GM23338 (cell line): ENCODE results near the gene EP400. TPM values are rescaled to one million over a fixed set of nuclear protein-coding genes. Genes with fewer than 3 reads are reported as not detected.

Source experiments
- ATAC-seq: fragments of 200-7000 bp; cut with Tn5 transposase; 3 replicates; pipeline ENCODE4 v1.9.1; 2020
- DNase-seq: peaks from one replicate; pipeline ENCODE4 v3.0.0-alpha.2; 2015; ENCODE audit warnings: low spot score
- H2AFZ ChIP-seq: fragments of 200-600 bp; sonication (generic); 2 replicates; pipeline ENCODE4 v1.8.0; 2016; ENCODE audit warnings: antibody characterized with exemption, mild to moderate bottlenecking, moderate library complexity
- H3F3A ChIP-seq: fragments of 200-600 bp; sonication (generic); replicated peaks from 2 replicates; pipeline ENCODE4 v1.8.0; 2017; ENCODE audit warnings: antibody characterized with exemption, mixed run types, low read depth
- H3K27ac ChIP-seq: fragments of 200-600 bp; sonication (generic); 2 replicates; pipeline ENCODE4 v1.6.1; 2016; ENCODE audit warnings: low read depth
- H3K27me3 ChIP-seq: fragments of 200-600 bp; sonication (generic); 2 replicates; pipeline ENCODE4 v1.8.0; 2016; ENCODE audit warnings: mild to moderate bottlenecking, mixed run types, moderate library complexity; ENCODE audit not compliant: insufficient read depth
- H3K36me3 ChIP-seq: fragments of 200-600 bp; sonication (generic); 2 replicates; pipeline ENCODE4 v1.8.0; 2016; ENCODE audit warnings: mild to moderate bottlenecking; ENCODE audit not compliant: insufficient read depth
- H3K4me1 ChIP-seq: fragments of 200-600 bp; sonication (generic); 2 replicates; pipeline ENCODE4 v1.8.0; 2016; ENCODE audit warnings: mild to moderate bottlenecking, moderate library complexity; ENCODE audit not compliant: insufficient read depth
- H3K4me2 ChIP-seq: fragments of 200-600 bp; sonication (generic); 2 replicates; pipeline ENCODE4 v1.7.1; 2017; ENCODE audit warnings: mixed run types
- H3K4me3 ChIP-seq: fragments of 200-600 bp; sonication (generic); 2 replicates; pipeline ENCODE4 v1.6.1; 2016; ENCODE audit warnings: mixed run types
- H3K79me2 ChIP-seq: fragments of 200-600 bp; sonication (generic); replicated peaks from 2 replicates; pipeline ENCODE4 v1.8.0; 2017; ENCODE audit warnings: mild to moderate bottlenecking; ENCODE audit not compliant: insufficient read depth
- H3K9me2 ChIP-seq: fragments of 200-600 bp; sonication (generic); 2 replicates; pipeline ENCODE4 v1.8.0; 2017; ENCODE audit not compliant: insufficient read depth
- H4K20me1 ChIP-seq: fragments of 200-600 bp; sonication (generic); replicated peaks from 2 replicates; pipeline ENCODE4 v1.8.0; 2017; ENCODE audit warnings: mild to moderate bottlenecking; ENCODE audit not compliant: insufficient read depth
- H3K27ac Mint-ChIP-seq: 2 replicates; pipeline ENCODE4 v1.8.0; 2020; ENCODE audit warnings: inconsistent platforms, mild to moderate bottlenecking, moderate library complexity, mixed read lengths
- H3K27me3 Mint-ChIP-seq: 3 replicates; pipeline ENCODE4 v1.8.0; 2022; ENCODE audit warnings: low read depth, mild to moderate bottlenecking, moderate library complexity, mixed read lengths, inconsistent platforms; ENCODE audit not compliant: insufficient read depth, poor library complexity
- H3K36me3 Mint-ChIP-seq: 3 replicates; pipeline ENCODE4 v1.8.0; 2021; ENCODE audit warnings: low read depth, mild to moderate bottlenecking, inconsistent platforms, moderate library complexity, mixed read lengths
- H3K4me1 Mint-ChIP-seq: 3 replicates; pipeline ENCODE4 v1.8.0; 2020; ENCODE audit warnings: mild to moderate bottlenecking, inconsistent platforms, mixed read lengths
- H3K4me3 Mint-ChIP-seq: 3 replicates; pipeline ENCODE4 v1.8.0; 2021; ENCODE audit warnings: moderate library complexity, mild to moderate bottlenecking, inconsistent platforms, mixed read lengths
- H3K9me3 Mint-ChIP-seq: 3 replicates; pipeline ENCODE4 v1.8.0; 2020; ENCODE audit warnings: moderate library complexity, mild to moderate bottlenecking, inconsistent platforms, mixed read lengths
- ETS1 ChIP-seq: IDR thresholded peaks from 2 replicates; pipeline ENCODE4 v1.6.1; 2016; ENCODE audit warnings: antibody characterized with exemption
- EZH2 ChIP-seq: fragments of 200-600 bp; sonication (generic); IDR thresholded peaks from one replicate; pipeline ENCODE4 v1.8.0; 2017; ENCODE audit warnings: antibody characterized with exemption, mild to moderate bottlenecking, low read depth; ENCODE audit not compliant: unreplicated experiment
- JUNB ChIP-seq: IDR thresholded peaks from one replicate; pipeline ENCODE4 v1.6.1; 2016; ENCODE audit warnings: antibody characterized with exemption; ENCODE audit not compliant: unreplicated experiment
- POLR2AphosphoS5 ChIP-seq: IDR thresholded peaks from 2 replicates; pipeline ENCODE4 v1.6.1; 2016; ENCODE audit warnings: antibody characterized with exemption, low read depth
- REST ChIP-seq: IDR thresholded peaks from one replicate; pipeline ENCODE4 v1.6.1; 2018; ENCODE audit warnings: antibody characterized with exemption; ENCODE audit not compliant: unreplicated experiment
- STAT1 ChIP-seq: IDR thresholded peaks from one replicate; pipeline ENCODE4 v1.6.1; 2016; ENCODE audit warnings: antibody characterized with exemption; ENCODE audit not compliant: unreplicated experiment
- ZNF114 ChIP-seq: fragments of 250-450 bp; sonication (Bioruptor Pico); IDR thresholded peaks from 2 replicates; pipeline ENCODE4 v1.5.0; 2020; ENCODE audit warnings: mild to moderate bottlenecking, moderate library complexity
- ZNF462 ChIP-seq: fragments of 250-450 bp; sonication (Bioruptor Pico); IDR thresholded peaks from 2 replicates; pipeline ENCODE4 v1.5.0; 2020; ENCODE audit warnings: mild to moderate bottlenecking, moderate library complexity
- polyA plus RNA-seq: library from polyadenylated mRNA; unstranded; fragments of >200 nt; fragmentation: Nextera tagmentation; extraction: Ambion mirVana; gene quantifications from 2 replicates; pipeline ENCODE4 v1.2.1, GENCODE V29; 2016
- total RNA-seq: library from RNA; depleted of rRNA; stranded (reverse); fragments of >200 nt; shearing (Covaris generic); gene quantifications from 2 replicates; pipeline ENCODE4 v1.2.3, GENCODE V29; 2014
- TF ChIP-seq, protein P1 (sequence below), 2 experiments: fragments of 200-600 bp in 1 of 2; sonication (generic) in 1 of 2; conservative IDR thresholded peaks; 2 replicates each; pipeline versions ENCODE4 v1.5.1 to v1.6.1; 2016 to 2017; ENCODE audit warnings: antibody characterized with exemption in 2 of 2, low read depth in 2 of 2, mild to moderate bottlenecking in 2 of 2, moderate library complexity in 1 of 2

EP400 gene
- total and polyA plus RNA-seq, 2 experiments from 2014 or later, result 26.3 to 57.2 TPM

DNA sequence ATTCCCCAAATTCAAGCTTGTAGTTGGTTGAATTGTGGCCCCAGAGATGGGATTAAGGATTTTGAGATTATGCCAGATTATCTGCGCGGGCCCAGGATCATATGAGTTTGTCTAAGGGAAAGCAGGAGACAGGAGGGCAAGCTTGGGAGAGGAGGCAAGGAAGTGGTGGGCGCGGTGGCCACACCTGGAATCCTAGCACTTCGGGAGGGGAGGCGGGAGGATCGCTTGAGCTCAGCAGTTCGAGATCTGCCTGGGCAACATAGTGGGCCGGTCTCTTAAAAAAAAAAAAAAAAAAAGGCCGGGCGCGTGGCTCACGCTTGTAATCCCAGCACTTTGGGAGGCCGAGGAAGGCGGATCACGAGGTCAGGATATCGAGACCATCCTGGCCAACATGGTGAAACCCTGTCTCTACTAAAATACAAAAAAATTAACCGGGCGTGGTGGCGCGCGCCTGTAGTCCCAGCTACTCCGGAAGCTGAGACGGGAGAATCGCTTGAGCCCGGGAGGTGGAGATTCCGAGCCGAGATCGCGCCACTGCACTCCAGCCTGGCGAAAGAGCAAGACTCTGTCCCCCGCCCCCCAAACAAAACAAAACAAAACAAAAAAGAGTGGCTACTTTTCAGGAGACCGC, 21.5 kb upstream of the EP400 start (continued):
- TF ChIP-seq ETS1 (no peak), STAT1 (no peak), EZH2 (no peak), REST (no peak)
- TF ChIP-seq, protein P1, sequence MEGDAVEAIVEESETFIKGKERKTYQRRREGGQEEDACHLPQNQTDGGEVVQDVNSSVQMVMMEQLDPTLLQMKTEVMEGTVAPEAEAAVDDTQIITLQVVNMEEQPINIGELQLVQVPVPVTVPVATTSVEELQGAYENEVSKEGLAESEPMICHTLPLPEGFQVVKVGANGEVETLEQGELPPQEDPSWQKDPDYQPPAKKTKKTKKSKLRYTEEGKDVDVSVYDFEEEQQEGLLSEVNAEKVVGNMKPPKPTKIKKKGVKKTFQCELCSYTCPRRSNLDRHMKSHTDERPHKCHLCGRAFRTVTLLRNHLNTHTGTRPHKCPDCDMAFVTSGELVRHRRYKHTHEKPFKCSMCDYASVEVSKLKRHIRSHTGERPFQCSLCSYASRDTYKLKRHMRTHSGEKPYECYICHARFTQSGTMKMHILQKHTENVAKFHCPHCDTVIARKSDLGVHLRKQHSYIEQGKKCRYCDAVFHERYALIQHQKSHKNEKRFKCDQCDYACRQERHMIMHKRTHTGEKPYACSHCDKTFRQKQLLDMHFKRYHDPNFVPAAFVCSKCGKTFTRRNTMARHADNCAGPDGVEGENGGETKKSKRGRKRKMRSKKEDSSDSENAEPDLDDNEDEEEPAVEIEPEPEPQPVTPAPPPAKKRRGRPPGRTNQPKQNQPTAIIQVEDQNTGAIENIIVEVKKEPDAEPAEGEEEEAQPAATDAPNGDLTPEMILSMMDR (conservative IDR thresholded peaks at IDR 0.05; ENCODE audit: low read depth in 2 of 2), result no peak

GRCh38 chr12:131928711-131929580, 20.8 kb upstream of the EP400 start, which contains the start of gene PUS1:
Gene PUS1 (plus strand): TSS chr12:131929276. CDS start chr12:131929723, 447 bp downstream.
- Histone ChIP-seq H3K4me1 (peaks cover 9% of the 10 kb centered on the region), H4K20me1 (peaks cover 4% of the 10 kb centered on the region; the same call in 1 of the 2 replicates), H3K27me3 (no peaks in the 10 kb centered on the region), H3K79me2 (peaks cover 25% of the 10 kb centered on the region), H3K9me2 (no peaks in the 10 kb centered on the region), H3F3A (0 out of 2 replicates have a peak, but pooled peaks cover 13% of the 10 kb centered on the region), H3K4me2 (peak within 1 kb of the TSS; percentile 93), H2AFZ (peak within 1 kb of the TSS; percentile 92), H3K27ac (peak within 1 kb of the TSS; percentile 79; the same call in 1 of the 2 replicates), H3K4me3 (peak within 1 kb of the TSS; percentile 95), H3K36me3 (peaks cover 27% of the 10 kb centered on the region)
- ATAC-seq (peak; percentile 80), DNase-seq (peak; percentile 96)
- H3K27ac Mint-ChIP-seq, result peak within 1 kb of the TSS; percentile 98
- H3K27me3 Mint-ChIP-seq, result peaks cover 18% of the 10 kb centered on the region
- peaks cover 16% of the 10 kb centered on the region for H3K4me1 Mint-ChIP-seq
- peaks cover 16% of the 10 kb centered on the region for H3K9me3 Mint-ChIP-seq
- peak within 1 kb of the TSS; percentile 97 for H3K4me3 Mint-ChIP-seq
- peaks cover 44% of the 10 kb centered on the region for H3K36me3 Mint-ChIP-seq
- TF ChIP-seq ZNF462 (CRISPR knock-in tag), result no peak
- TF ChIP-seq STAT1, result no peak
- peak; percentile 87 for TF ChIP-seq POLR2AphosphoS5
- TF ChIP-seq JUNB, result no peak
- no peak for TF ChIP-seq EZH2
- TF ChIP-seq ZNF114, result no peak
